Endodermal cell (in vitro differentiated cells): ENCODE data around the gene SCN9A. TPM values are rescaled to one million over a fixed set of nuclear protein-coding genes. Genes with fewer than 3 reads are reported as not detected.
"Not testable (repeated sequence)": the region's sequence is repeated elsewhere in the genome, so short reads cannot be mapped to it uniquely, and the experiment has no call there.

Experiments
- DNase-seq: peaks from one replicate; pipeline ENCODE4 v3.0.0-alpha.2; 2017
- H3K27ac ChIP-seq: 2 replicates; pipeline ENCODE4 v1.5.1; 2013; ENCODE audit warnings: mild to moderate bottlenecking, low read depth, low read length, moderate library complexity
- H3K27me3 ChIP-seq: 2 replicates; pipeline ENCODE4 v1.6.1; 2013; ENCODE audit warnings: mild to moderate bottlenecking, low read length, moderate library complexity; ENCODE audit not compliant: insufficient read depth, control insufficient read depth, poor library complexity, severe bottlenecking
- H3K36me3 ChIP-seq: 2 replicates; pipeline ENCODE4 v1.7.0; 2013; ENCODE audit warnings: mild to moderate bottlenecking, low read length, moderate library complexity; ENCODE audit not compliant: control insufficient read depth, insufficient read depth
- H3K4me1 ChIP-seq: one replicate; pipeline ENCODE4 v1.7.0; 2013; ENCODE audit warnings: low read length; ENCODE audit not compliant: control insufficient read depth, insufficient read depth
- H3K4me3 ChIP-seq: 2 replicates; pipeline ENCODE4 v1.5.1; 2013; ENCODE audit warnings: mild to moderate bottlenecking, low read length, moderate library complexity
- H3K9ac ChIP-seq: 2 replicates; pipeline ENCODE4 v1.6.1; 2013; ENCODE audit warnings: mild to moderate bottlenecking, low read length, moderate library complexity; ENCODE audit not compliant: poor library complexity, severe bottlenecking; ENCODE audit errors: extremely low read depth
- H3K9me3 ChIP-seq: 2 replicates; pipeline ENCODE4 v1.6.1; 2013; ENCODE audit warnings: mild to moderate bottlenecking, low read length, moderate library complexity; ENCODE audit not compliant: control insufficient read depth
- H3K27ac Mint-ChIP-seq: 2 replicates; pipeline ENCODE4 v1.8.0; 2020; ENCODE audit warnings: mixed read lengths
- H3K27me3 Mint-ChIP-seq: 2 replicates; pipeline ENCODE4 v1.8.0; 2021; ENCODE audit warnings: mild to moderate bottlenecking, mixed read lengths; ENCODE audit not compliant: insufficient read depth
- H3K36me3 Mint-ChIP-seq: 2 replicates; pipeline ENCODE4 v1.8.0; 2020; ENCODE audit warnings: low read depth, mixed read lengths
- H3K4me1 Mint-ChIP-seq: 2 replicates; pipeline ENCODE4 v1.8.0; 2020; ENCODE audit warnings: mixed read lengths
- H3K4me3 Mint-ChIP-seq: 2 replicates; pipeline ENCODE4 v1.8.0; 2020; ENCODE audit warnings: mild to moderate bottlenecking, moderate library complexity, mixed read lengths
- H3K9me3 Mint-ChIP-seq: 2 replicates; pipeline ENCODE4 v1.8.0; 2020; ENCODE audit warnings: mild to moderate bottlenecking, mixed read lengths
- CTCF ChIP-seq: fragments of 200-600 bp; sonication (generic); conservative IDR thresholded peaks from 2 replicates; pipeline ENCODE4 v1.5.0; 2021; ENCODE audit warnings: antibody characterized with exemption, mild to moderate bottlenecking
- WGBS, 2 experiments: methylation state at CpG; one replicate each; pipeline versions ENCODE4 v1.1.5 to v1.1.7; 2013; ENCODE audit warnings: missing lambda C conversion rate in 2 of 2, mixed read lengths in 1 of 2; ENCODE audit not compliant: insufficient coverage in 1 of 2, insufficient read length in 1 of 2; 5-methylcytosine and 5-hydroxymethylcytosine counted together
- total RNA-seq, 2 donors: library from RNA; stranded (reverse); fragmentation: NEBNext Ultra II Directional in 1 of 2; extraction: Animal tissue kit (Norgen Biotek cat#: 25700) in 1 of 2; gene quantifications; 2 replicates in 1 of 2; 3 replicates in 1 of 2; pipeline ENCODE4 v1.2.1, GENCODE V29; 2021

SCN9A gene
- total RNA-seq, 2 donors from 2014 or later, result 0.13 to 0.35 TPM

GRCh38 chr2:166224197-166224596 lies 151.5 kb downstream of the SCN9A start:
- Histone ChIP-seq H3K36me3 (no peaks in the 10 kb centered on the region), H3K27ac (no peak overlapping the region), H3K4me1 (no peaks in the 10 kb centered on the region), H3K9me3 (no peaks in the 10 kb centered on the region), H3K27me3 (no peaks in the 10 kb centered on the region), H3K4me3 (no peak overlapping the region), H3K9ac (no peak overlapping the region)
- Mint-ChIP-seq H3K27ac (no peak overlapping the region), H3K9me3 (no peaks in the 10 kb centered on the region), H3K36me3 (no peaks in the 10 kb centered on the region), H3K4me3 (no peak overlapping the region), H3K4me1 (no peaks in the 10 kb centered on the region), H3K27me3 (peaks cover 2% of the 10 kb centered on the region)
- TF ChIP-seq CTCF, result no peak
- DNase-seq, result no peak

GRCh38 chr2:166223298-166223697 lies 152.4 kb downstream of the SCN9A start:
- H3K4me3 ChIP-seq, result no peak overlapping the region
- Mint-ChIP-seq H3K36me3 (no peaks in the 10 kb centered on the region), H3K4me3 (no peak overlapping the region), H3K4me1 (no peaks in the 10 kb centered on the region), H3K27me3 (no peaks in the 10 kb centered on the region), H3K27ac (no peak overlapping the region), H3K9me3 (no peaks in the 10 kb centered on the region)
- no peak overlapping the region for H3K27ac ChIP-seq
- no peaks in the 10 kb centered on the region for H3K4me1 ChIP-seq
- no peak overlapping the region for H3K9ac ChIP-seq
- no peak for TF ChIP-seq CTCF
- H3K36me3 ChIP-seq, result no peaks in the 10 kb centered on the region
- H3K27me3 ChIP-seq, result no peaks in the 10 kb centered on the region
- H3K9me3 ChIP-seq, result no peaks in the 10 kb centered on the region
- WGBS, 2 experiments, result 84 to 87% methylated on average over 1 of the region's 4 CpGs
- no peak for DNase-seq

GRCh38 chr2:166211079-166211478 lies 164.7 kb downstream of the SCN9A start:
- Mint-ChIP-seq H3K4me3 (no peak overlapping the region), H3K27me3 (no peaks in the 10 kb centered on the region), H3K4me1 (no peaks in the 10 kb centered on the region), H3K9me3 (peaks cover 17% of the 10 kb centered on the region), H3K36me3 (no peaks in the 10 kb centered on the region), H3K27ac (no peak overlapping the region)
- Histone ChIP-seq H3K27me3 (no peaks in the 10 kb centered on the region), H3K9ac (no peak overlapping the region), H3K36me3 (no peaks in the 10 kb centered on the region), H3K9me3 (no peaks in the 10 kb centered on the region), H3K4me3 (no peak overlapping the region), H3K27ac (no peak overlapping the region), H3K4me1 (no peaks in the 10 kb centered on the region)
- 100% methylated on average over 1 of the region's 1 CpG; no CpG with 5 or more reads in 1 of the 2 experiments for WGBS, 2 experiments
- no peak for DNase-seq
- TF ChIP-seq CTCF, result no peak

- H3K4me1 ChIP-seq, H3K4me1 Mint-ChIP-seq, H3K36me3 ChIP-seq, DNase-seq, H3K4me3 Mint-ChIP-seq, H3K9me3 ChIP-seq, H3K27me3 ChIP-seq, H3K36me3 Mint-ChIP-seq, H3K9ac ChIP-seq, H3K27ac Mint-ChIP-seq, H3K27me3 Mint-ChIP-seq, H3K27ac ChIP-seq, H3K4me3 ChIP-seq: not testable (repeated sequence)
- peaks cover 16% of the 10 kb centered on the region for H3K9me3 Mint-ChIP-seq
- 92% methylated on average over 1 of the region's 4 CpGs; no CpG with 5 or more reads in 1 of the 2 experiments for WGBS, 2 experiments
Observed at GRCh38 chr2:166209944-166210343, 165.8 kb downstream of the SCN9A start.

GRCh38 chr2:166209367-166209766 lies 166.4 kb downstream of the SCN9A start:
- H3K9me3 Mint-ChIP-seq, result peaks cover 18% of the 10 kb centered on the region
- not testable (repeated sequence) for H3K36me3 Mint-ChIP-seq

More at GRCh38 chr2:166209367-166209766, 166.4 kb downstream of the SCN9A start:
- H3K4me1 Mint-ChIP-seq, H3K4me3 ChIP-seq, H3K27ac ChIP-seq, H3K27me3 ChIP-seq, H3K4me1 ChIP-seq, H3K9me3 ChIP-seq, DNase-seq, H3K36me3 ChIP-seq, H3K4me3 Mint-ChIP-seq, H3K27ac Mint-ChIP-seq, H3K27me3 Mint-ChIP-seq, H3K9ac ChIP-seq: not testable (repeated sequence)
- no CpG with 5 or more reads among the region's 1 CpG for WGBS, 2 experiments
